CD4-positive, alpha-beta T cell (primary cell): Measurements from ENCODE around the gene SSH3. TPM values are rescaled to one million over a fixed set of nuclear protein-coding genes. Genes with fewer than 3 reads are reported as not detected.

Experiments
- ATAC-seq: fragments of 200-7000 bp; cut with Tn5 transposase; one replicate; pipeline ENCODE4 v1.10.0; 2022; ENCODE audit warnings: mild to moderate bottlenecking; ENCODE audit not compliant: poor library complexity
- CTCF ChIA-PET: fragments of 350-600 bp; sonication (Branson Sonifier 250); formaldehyde crosslinking; loops from one replicate; lab custom pipeline; 2021; ENCODE audit warnings: antibody characterized with exemption, inconsistent platforms; lab: Charles Lee
- POLR2A ChIA-PET: fragments of 350-600 bp; sonication (Branson Sonifier 250); formaldehyde crosslinking; loops from one replicate; lab custom pipeline; 2021; ENCODE audit warnings: antibody characterized with exemption, inconsistent platforms; lab: Charles Lee
- DNase-seq, 14 experiments: peaks; one replicate each; pipeline ENCODE4 v3.0.0-alpha.2; 2013 to 2020; ENCODE audit warnings: mixed read lengths in 2 of 14
- H3K27ac ChIP-seq, 2 donors: one replicate each; pipeline versions ENCODE4 v1.5.1 to v1.7.0; 2013; ENCODE audit warnings: low read length in 2 of 2, low read depth in 1 of 2, mild to moderate bottlenecking in 1 of 2
- H3K27me3 ChIP-seq, 2 experiments: 1 replicate in 1 of 2; 2 replicates in 1 of 2; pipeline versions ENCODE4 v1.6.1 to v1.7.0; 2013; ENCODE audit warnings: low read length in 2 of 2, control low read depth in 1 of 2, mild to moderate bottlenecking in 1 of 2, moderate library complexity in 1 of 2; ENCODE audit not compliant: insufficient read depth in 2 of 2, control insufficient read depth in 1 of 2
- H3K36me3 ChIP-seq: one replicate; pipeline ENCODE4 v1.6.1; 2013; ENCODE audit warnings: low read length, control low read depth; ENCODE audit not compliant: insufficient read depth
- H3K4me1 ChIP-seq: one replicate; pipeline ENCODE4 v1.6.1; 2013; ENCODE audit warnings: low read length, control low read depth; ENCODE audit not compliant: insufficient read depth
- H3K4me3 ChIP-seq: one replicate; pipeline ENCODE4 v1.5.1; 2013; ENCODE audit warnings: mild to moderate bottlenecking, low read length, moderate library complexity
- H3K9me3 ChIP-seq, 2 experiments: 1 replicate in 1 of 2; 2 replicates in 1 of 2; pipeline versions ENCODE4 v1.6.1 to v1.7.0; 2013; ENCODE audit warnings: low read length in 2 of 2, mild to moderate bottlenecking in 2 of 2, control low read depth in 1 of 2, moderate library complexity in 1 of 2; ENCODE audit not compliant: control insufficient read depth in 1 of 2, insufficient read depth in 1 of 2
- H3K27ac Mint-ChIP-seq: one replicate; pipeline ENCODE4 v1.8.0; 2020; ENCODE audit warnings: mixed read lengths
- H3K27me3 Mint-ChIP-seq: one replicate; pipeline ENCODE4 v1.8.0; 2021; ENCODE audit warnings: mixed read lengths
- H3K36me3 Mint-ChIP-seq: one replicate; pipeline ENCODE4 v1.8.0; 2021; ENCODE audit warnings: low read depth, mixed read lengths
- H3K4me1 Mint-ChIP-seq: one replicate; pipeline ENCODE4 v1.8.0; 2021; ENCODE audit warnings: low read depth, mixed read lengths
- H3K4me3 Mint-ChIP-seq: one replicate; pipeline ENCODE4 v1.8.0; 2020; ENCODE audit warnings: mild to moderate bottlenecking, mixed read lengths
- H3K9me3 Mint-ChIP-seq: one replicate; pipeline ENCODE4 v1.8.0; 2020; ENCODE audit warnings: mixed read lengths
- intact Hi-C, 2 experiments: fragments of 100-400 bp; cut with DNase I in 1 of 2; cut with micrococcal nuclease in 1 of 2; formaldehyde crosslinking; loops; one replicate each; pipeline versions ENCODE4 v1.15.1 to v1.9.0; 2023 to 2025; cut with DNase I, micrococcal nuclease
- total RNA-seq, 174 experiments: library from RNA in 2 of 174; stranded (reverse) in 2 of 174; gene quantifications; one replicate each; pipeline ENCODE4 v1.2.3 and lab custom pipeline; 2021 to 2026
- TF ChIP-seq, protein P1 (sequence below): fragments of 200-600 bp; IDR thresholded peaks from one replicate; pipeline ENCODE4 v1.8.0; 2022; ENCODE audit warnings: antibody characterized with exemption, mild to moderate bottlenecking

The SSH3 gene
- total RNA-seq, 2 experiments from 2014 or later = 8.5 to 8.8 TPM

DNA sequence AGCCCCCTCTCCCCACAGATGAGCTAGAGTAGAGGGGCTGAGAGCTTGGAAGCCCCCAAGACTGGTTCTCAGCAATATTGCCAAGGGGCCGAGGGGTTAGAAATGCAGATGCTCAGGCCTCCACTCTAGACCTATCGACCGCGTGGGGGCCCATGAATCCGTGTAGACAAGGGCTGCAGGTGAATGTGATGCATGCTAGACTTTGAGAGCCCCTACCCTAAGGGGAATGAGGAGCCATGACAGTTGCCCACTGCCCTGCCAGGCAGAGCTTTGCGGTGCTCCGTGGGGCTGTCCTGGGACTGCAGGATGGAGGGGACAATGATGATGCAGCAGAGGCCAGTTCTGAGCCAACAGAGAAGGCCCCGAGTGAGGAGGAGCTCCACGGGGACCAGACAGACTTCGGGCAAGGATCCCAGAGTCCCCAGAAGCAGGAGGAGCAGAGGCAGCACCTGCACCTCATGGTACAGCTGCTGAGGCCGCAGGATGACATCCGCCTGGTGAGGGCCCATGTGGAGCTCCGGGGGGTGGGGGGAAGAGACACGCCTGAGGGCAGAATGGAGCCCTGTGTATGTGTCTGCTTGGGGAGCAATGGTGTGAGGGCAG is 1.3 kb downstream of the SSH3 start:
- no peak for DNase-seq
- Histone ChIP-seq H3K4me1 (peaks cover 32% of the 10 kb centered on the region), H3K4me3 (peak overlapping the region; percentile 62), H3K36me3 (peaks cover 23% of the 10 kb centered on the region), H3K9me3 (no peaks in the 10 kb centered on the region), H3K27ac (no peak overlapping the region), H3K27me3 (no peaks in the 10 kb centered on the region)
- Mint-ChIP-seq H3K27ac (peak overlapping the region; percentile 49), H3K4me3 (peak overlapping the region; percentile 30), H3K27me3 (no peaks in the 10 kb centered on the region), H3K9me3 (no peaks in the 10 kb centered on the region), H3K36me3 (peaks cover 21% of the 10 kb centered on the region), H3K4me1 (no peaks in the 10 kb centered on the region)
- CTCF ChIA-PET = interaction anchor here (4.6 kb wide), 1 partner anchor 13 kb away, joined by 21 read pairs; no protein-coding TSS in a partner anchor
- POLR2A ChIA-PET = interaction anchor here (0.7 to 5.6 kb wide), 8 partner anchors 13 to 65 kb away, joined by 3 to 54 read pairs (median 4); partner anchors contain the start of genes ANKRD13D, GRK2 and POLD4
- intact Hi-C loops = no loop called here
- no peak for ATAC-seq
- TF ChIP-seq, protein P1, sequence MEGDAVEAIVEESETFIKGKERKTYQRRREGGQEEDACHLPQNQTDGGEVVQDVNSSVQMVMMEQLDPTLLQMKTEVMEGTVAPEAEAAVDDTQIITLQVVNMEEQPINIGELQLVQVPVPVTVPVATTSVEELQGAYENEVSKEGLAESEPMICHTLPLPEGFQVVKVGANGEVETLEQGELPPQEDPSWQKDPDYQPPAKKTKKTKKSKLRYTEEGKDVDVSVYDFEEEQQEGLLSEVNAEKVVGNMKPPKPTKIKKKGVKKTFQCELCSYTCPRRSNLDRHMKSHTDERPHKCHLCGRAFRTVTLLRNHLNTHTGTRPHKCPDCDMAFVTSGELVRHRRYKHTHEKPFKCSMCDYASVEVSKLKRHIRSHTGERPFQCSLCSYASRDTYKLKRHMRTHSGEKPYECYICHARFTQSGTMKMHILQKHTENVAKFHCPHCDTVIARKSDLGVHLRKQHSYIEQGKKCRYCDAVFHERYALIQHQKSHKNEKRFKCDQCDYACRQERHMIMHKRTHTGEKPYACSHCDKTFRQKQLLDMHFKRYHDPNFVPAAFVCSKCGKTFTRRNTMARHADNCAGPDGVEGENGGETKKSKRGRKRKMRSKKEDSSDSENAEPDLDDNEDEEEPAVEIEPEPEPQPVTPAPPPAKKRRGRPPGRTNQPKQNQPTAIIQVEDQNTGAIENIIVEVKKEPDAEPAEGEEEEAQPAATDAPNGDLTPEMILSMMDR = no peak

DNA sequence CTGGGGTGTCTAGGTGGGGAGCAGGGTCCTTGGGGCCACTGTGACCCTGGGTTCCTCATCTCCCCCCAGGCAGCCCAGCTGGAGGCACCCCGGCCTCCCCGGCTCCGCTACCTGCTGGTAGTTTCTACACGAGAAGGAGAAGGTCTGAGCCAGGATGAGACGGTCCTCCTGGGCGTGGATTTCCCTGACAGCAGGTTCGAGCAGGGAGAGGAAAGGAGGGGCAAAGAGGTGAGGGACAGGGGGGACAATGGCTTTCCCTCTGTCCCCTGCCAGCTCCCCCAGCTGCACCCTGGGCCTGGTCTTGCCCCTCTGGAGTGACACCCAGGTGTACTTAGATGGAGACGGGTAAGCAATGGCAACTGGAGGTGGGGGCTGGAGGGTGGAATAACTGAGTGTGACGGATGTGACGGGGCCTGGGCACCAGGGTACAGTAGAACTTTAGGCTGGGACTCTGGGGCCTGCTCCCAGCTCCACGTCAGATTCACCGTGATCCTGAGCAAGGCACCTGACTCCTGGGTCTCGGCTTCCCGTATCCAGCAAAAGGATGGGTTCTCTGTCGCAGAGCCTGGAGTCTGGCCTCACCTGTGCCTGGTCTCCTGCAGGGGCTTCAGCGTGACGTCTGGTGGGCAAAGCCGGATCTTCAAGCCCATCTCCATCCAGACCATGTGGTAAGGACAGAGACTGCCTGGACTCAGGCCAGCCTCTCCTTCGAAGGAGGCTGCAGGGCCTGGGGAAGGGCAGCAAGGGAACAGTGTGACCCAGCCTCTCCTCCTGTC is 3.6 kb downstream of the SSH3 start:
- no peak overlapping the region for H3K4me3 Mint-ChIP-seq
- DNase-seq (no peak), ATAC-seq (no peak)
- H3K27me3 Mint-ChIP-seq = no peaks in the 10 kb centered on the region
- ChIA-PET CTCF (interaction anchor here (2.3 kb wide), 1 partner anchor 11 kb away, joined by 10 read pairs; no protein-coding TSS in a partner anchor), POLR2A (interaction anchor here (0.9 to 1.4 kb wide), 2 partner anchors 13 to 19 kb away, joined by 3 to 5 read pairs; no protein-coding TSS in a partner anchor)
- H3K9me3 Mint-ChIP-seq = no peaks in the 10 kb centered on the region
- Histone ChIP-seq H3K36me3 (peaks cover 5% of the 10 kb centered on the region), H3K9me3 (no peaks in the 10 kb centered on the region), H3K4me1 (peaks cover 48% of the 10 kb centered on the region), H3K27me3 (no peaks in the 10 kb centered on the region), H3K4me3 (no peak overlapping the region), H3K27ac (no peak overlapping the region)
- TF ChIP-seq, protein P1 = no peak
- intact Hi-C loops = no loop called here
- no peak overlapping the region for H3K27ac Mint-ChIP-seq
- peaks cover 7% of the 10 kb centered on the region for H3K36me3 Mint-ChIP-seq
- peaks cover 6% of the 10 kb centered on the region for H3K4me1 Mint-ChIP-seq

DNA sequence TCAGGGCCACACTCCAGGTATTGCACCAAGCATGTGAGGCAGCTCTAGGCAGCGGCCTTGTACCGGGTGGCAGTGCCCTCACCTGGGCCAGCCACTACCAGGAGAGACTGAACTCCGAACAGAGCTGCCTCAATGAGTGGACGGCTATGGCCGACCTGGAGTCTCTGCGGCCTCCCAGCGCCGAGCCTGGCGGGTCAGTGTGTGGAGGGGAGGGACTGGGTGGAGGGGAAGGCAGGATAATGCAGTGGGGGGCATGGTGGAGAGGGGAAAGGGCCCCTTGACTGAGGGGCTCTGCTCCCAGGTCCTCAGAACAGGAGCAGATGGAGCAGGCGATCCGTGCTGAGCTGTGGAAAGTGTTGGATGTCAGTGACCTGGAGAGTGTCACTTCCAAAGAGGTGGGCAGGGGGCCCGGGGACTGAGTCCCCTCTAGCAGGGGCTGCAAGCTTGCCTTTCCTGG is 4.2 kb downstream of the SSH3 start:
- DNase-seq = no peak
- Mint-ChIP-seq H3K27ac (no peak overlapping the region), H3K36me3 (peaks cover 2% of the 10 kb centered on the region), H3K4me1 (peaks cover 12% of the 10 kb centered on the region), H3K9me3 (no peaks in the 10 kb centered on the region), H3K4me3 (no peak overlapping the region), H3K27me3 (no peaks in the 10 kb centered on the region)
- Histone ChIP-seq H3K36me3 (peaks cover 5% of the 10 kb centered on the region), H3K4me1 (peaks cover 48% of the 10 kb centered on the region), H3K9me3 (no peaks in the 10 kb centered on the region), H3K4me3 (no peak overlapping the region), H3K27me3 (no peaks in the 10 kb centered on the region), H3K27ac (no peak overlapping the region)
- TF ChIP-seq, protein P1 = no peak
- no peak for ATAC-seq
- ChIA-PET CTCF (interaction anchor here (2.3 kb wide), 1 partner anchor 10 kb away, joined by 10 read pairs; no protein-coding TSS in a partner anchor), POLR2A (interaction anchor here (1.1 to 1.4 kb wide), 2 partner anchors 20 to 30 kb away, joined by 3 to 5 read pairs; no protein-coding TSS in a partner anchor)
- intact Hi-C loops = no loop called here
